ENCODE data around the gene PARD3.

PARD3 gene

GRCh38 chr10:34570887-34571286 is 244.2 kb downstream of the PARD3 start:
- ChIA-PET CTCF (no interaction called here), POLR2A (no interaction called here)
- no peak for DNase-seq (ENCODE audit: extremely low spot score)
- TF ChIP-seq CTBP1 (IDR thresholded peaks at IDR 0.05; ENCODE audit: borderline replicate concordance) (no peak), ZNF384 (IDR thresholded peaks at IDR 0.05) (no peak), TARDBP (IDR thresholded peaks at IDR 0.05) (no peak), HDGF (IDR thresholded peaks at IDR 0.05; ENCODE audit: borderline replicate concordance) (no peak), ARNT (IDR thresholded peaks at IDR 0.05) (no peak), FOXA1 (IDR thresholded peaks at IDR 0.05) (no peak), L3MBTL2 (conservative IDR thresholded peaks at IDR 0.05) (no peak), FOXK2 (IDR thresholded peaks at IDR 0.05) (no peak), NFRKB (IDR thresholded peaks at IDR 0.05) (no peak)

GRCh38 chr10:34567659-34568253 is 247.3 kb downstream of the PARD3 start:
- no peak for TF ChIP-seq TARDBP (IDR thresholded peaks at IDR 0.05)
- no peak for TF ChIP-seq ELF4 (IDR thresholded peaks at IDR 0.05)
- TF ChIP-seq ARNT (IDR thresholded peaks at IDR 0.05) = no peak
- TF ChIP-seq SUZ12 (IDR thresholded peaks at IDR 0.05) = no peak
- no peak for TF ChIP-seq HDGF (IDR thresholded peaks at IDR 0.05; ENCODE audit: borderline replicate concordance)
- TF ChIP-seq FOXK2 (IDR thresholded peaks at IDR 0.05) = no peak
- no peak for TF ChIP-seq BHLHE40 (IDR thresholded peaks at IDR 0.05; ENCODE audit: borderline replicate concordance)
- no peak for TF ChIP-seq ZNF384 (IDR thresholded peaks at IDR 0.05)
- TF ChIP-seq LEF1 (IDR thresholded peaks at IDR 0.05; ENCODE audit: borderline replicate concordance) = no peak
- no peak for TF ChIP-seq L3MBTL2 (conservative IDR thresholded peaks at IDR 0.05)
- TF ChIP-seq FOXA1 (IDR thresholded peaks at IDR 0.05) = no peak
- TF ChIP-seq FOXM1 (IDR thresholded peaks at IDR 0.05; ENCODE audit: borderline replicate concordance) = no peak
- no peak for TF ChIP-seq NFRKB (IDR thresholded peaks at IDR 0.05)
- ChIA-PET CTCF (no interaction called here), POLR2A (no interaction called here)
- no peak for DNase-seq (ENCODE audit: extremely low spot score)

GRCh38 chr10:34565934-34566333 is 249.2 kb downstream of the PARD3 start:
- ChIA-PET CTCF (no interaction called here), POLR2A (no interaction called here)
- no peak for DNase-seq (ENCODE audit: extremely low spot score)
- TF ChIP-seq SUZ12 (IDR thresholded peaks at IDR 0.05) (no peak), CTBP1 (IDR thresholded peaks at IDR 0.05; ENCODE audit: borderline replicate concordance) (no peak), TARDBP (IDR thresholded peaks at IDR 0.05) (no peak), BHLHE40 (IDR thresholded peaks at IDR 0.05; ENCODE audit: borderline replicate concordance) (no peak), PKNOX1 (IDR thresholded peaks at IDR 0.05) (no peak), FOXM1 (IDR thresholded peaks at IDR 0.05; ENCODE audit: borderline replicate concordance) (no peak), SP1 (IDR thresholded peaks at IDR 0.05) (no peak), FOXK2 (IDR thresholded peaks at IDR 0.05) (no peak), L3MBTL2 (conservative IDR thresholded peaks at IDR 0.05) (no peak), ARNT (IDR thresholded peaks at IDR 0.05) (no peak), FOXA1 (IDR thresholded peaks at IDR 0.05) (no peak), LEF1 (IDR thresholded peaks at IDR 0.05; ENCODE audit: borderline replicate concordance) (no peak)

- ChIA-PET CTCF (no interaction called here), POLR2A (no interaction called here)
- no peak for DNase-seq (ENCODE audit: extremely low spot score)
- TF ChIP-seq PKNOX1 (IDR thresholded peaks at IDR 0.05) = no peak
- TF ChIP-seq FOXK2 (IDR thresholded peaks at IDR 0.05) = no peak
- TF ChIP-seq TARDBP (IDR thresholded peaks at IDR 0.05) = no peak
- no peak for TF ChIP-seq FOXA1 (IDR thresholded peaks at IDR 0.05)
- no peak for TF ChIP-seq ZNF384 (IDR thresholded peaks at IDR 0.05)
- TF ChIP-seq FOXM1 (IDR thresholded peaks at IDR 0.05; ENCODE audit: borderline replicate concordance) = no peak
- TF ChIP-seq NFRKB (IDR thresholded peaks at IDR 0.05) = no peak
- no peak for TF ChIP-seq HDGF (IDR thresholded peaks at IDR 0.05; ENCODE audit: borderline replicate concordance)
- TF ChIP-seq CTBP1 (IDR thresholded peaks at IDR 0.05; ENCODE audit: borderline replicate concordance) = no peak
- TF ChIP-seq SUZ12 (IDR thresholded peaks at IDR 0.05) = no peak
- TF ChIP-seq BHLHE40 (IDR thresholded peaks at IDR 0.05; ENCODE audit: borderline replicate concordance) = no peak
- TF ChIP-seq L3MBTL2 (conservative IDR thresholded peaks at IDR 0.05) = no peak
Observed at GRCh38 chr10:34558093-34558583, 257.0 kb downstream of the PARD3 start.

GRCh38 chr10:34557173-34557572 is 257.9 kb downstream of the PARD3 start:
- ChIA-PET POLR2A (no interaction called here), CTCF (no interaction called here)
- no peak for DNase-seq (ENCODE audit: extremely low spot score)
- no peak for TF ChIP-seq L3MBTL2 (conservative IDR thresholded peaks at IDR 0.05)
- no peak for TF ChIP-seq BHLHE40 (IDR thresholded peaks at IDR 0.05; ENCODE audit: borderline replicate concordance)
- no peak for TF ChIP-seq SP1 (IDR thresholded peaks at IDR 0.05)
- TF ChIP-seq TARDBP (IDR thresholded peaks at IDR 0.05) = no peak
- TF ChIP-seq PKNOX1 (IDR thresholded peaks at IDR 0.05) = no peak
- no peak for TF ChIP-seq FOXM1 (IDR thresholded peaks at IDR 0.05; ENCODE audit: borderline replicate concordance)
- no peak for TF ChIP-seq SUZ12 (IDR thresholded peaks at IDR 0.05)
- no peak for TF ChIP-seq NFRKB (IDR thresholded peaks at IDR 0.05)
- no peak for TF ChIP-seq ELF4 (IDR thresholded peaks at IDR 0.05)
- TF ChIP-seq FOXA1 (IDR thresholded peaks at IDR 0.05) = no peak
- no peak for TF ChIP-seq LEF1 (IDR thresholded peaks at IDR 0.05; ENCODE audit: borderline replicate concordance)
- TF ChIP-seq HDGF (IDR thresholded peaks at IDR 0.05; ENCODE audit: borderline replicate concordance) = no peak
- TF ChIP-seq ARNT (IDR thresholded peaks at IDR 0.05) = no peak
- TF ChIP-seq ZNF384 (IDR thresholded peaks at IDR 0.05) = no peak
- TF ChIP-seq CTBP1 (IDR thresholded peaks at IDR 0.05; ENCODE audit: borderline replicate concordance) = no peak

- TF ChIP-seq ELF4 (IDR thresholded peaks at IDR 0.05) = no peak
- TF ChIP-seq FOXA1 (IDR thresholded peaks at IDR 0.05) = no peak
- no peak for TF ChIP-seq NFRKB (IDR thresholded peaks at IDR 0.05)
- no peak for TF ChIP-seq L3MBTL2 (conservative IDR thresholded peaks at IDR 0.05)
- no peak for TF ChIP-seq SUZ12 (IDR thresholded peaks at IDR 0.05)
- no peak for TF ChIP-seq BHLHE40 (IDR thresholded peaks at IDR 0.05; ENCODE audit: borderline replicate concordance)
- TF ChIP-seq TARDBP (IDR thresholded peaks at IDR 0.05) = no peak
- no peak for TF ChIP-seq ZNF384 (IDR thresholded peaks at IDR 0.05)
- TF ChIP-seq CTBP1 (IDR thresholded peaks at IDR 0.05; ENCODE audit: borderline replicate concordance) = no peak
- no peak for TF ChIP-seq LEF1 (IDR thresholded peaks at IDR 0.05; ENCODE audit: borderline replicate concordance)
- TF ChIP-seq HDGF (IDR thresholded peaks at IDR 0.05; ENCODE audit: borderline replicate concordance) = no peak
- TF ChIP-seq SP1 (IDR thresholded peaks at IDR 0.05) = no peak
- no peak for TF ChIP-seq PKNOX1 (IDR thresholded peaks at IDR 0.05)
- TF ChIP-seq FOXM1 (IDR thresholded peaks at IDR 0.05; ENCODE audit: borderline replicate concordance) = no peak
- TF ChIP-seq FOXK2 (IDR thresholded peaks at IDR 0.05) = no peak
- no peak for TF ChIP-seq ARNT (IDR thresholded peaks at IDR 0.05)
- CTCF ChIA-PET = no interaction called here
- POLR2A ChIA-PET = no interaction called here
- DNase-seq (ENCODE audit: extremely low spot score) = no peak
Observed at GRCh38 chr10:34555653-34556052, 259.4 kb downstream of the PARD3 start.
